ENCODE results near the gene STRN4. TPM values are rescaled to one million over a fixed set of nuclear protein-coding genes. Genes with fewer than 3 reads are reported as not detected.

STRN4 gene
- total and polyA plus RNA-seq, 9 of the 15 experiments (the other 6 are each of a cell fraction or from before 2014, with no cell fraction given): 0.62 to 83.7 (median 36.9) TPM

DNA sequence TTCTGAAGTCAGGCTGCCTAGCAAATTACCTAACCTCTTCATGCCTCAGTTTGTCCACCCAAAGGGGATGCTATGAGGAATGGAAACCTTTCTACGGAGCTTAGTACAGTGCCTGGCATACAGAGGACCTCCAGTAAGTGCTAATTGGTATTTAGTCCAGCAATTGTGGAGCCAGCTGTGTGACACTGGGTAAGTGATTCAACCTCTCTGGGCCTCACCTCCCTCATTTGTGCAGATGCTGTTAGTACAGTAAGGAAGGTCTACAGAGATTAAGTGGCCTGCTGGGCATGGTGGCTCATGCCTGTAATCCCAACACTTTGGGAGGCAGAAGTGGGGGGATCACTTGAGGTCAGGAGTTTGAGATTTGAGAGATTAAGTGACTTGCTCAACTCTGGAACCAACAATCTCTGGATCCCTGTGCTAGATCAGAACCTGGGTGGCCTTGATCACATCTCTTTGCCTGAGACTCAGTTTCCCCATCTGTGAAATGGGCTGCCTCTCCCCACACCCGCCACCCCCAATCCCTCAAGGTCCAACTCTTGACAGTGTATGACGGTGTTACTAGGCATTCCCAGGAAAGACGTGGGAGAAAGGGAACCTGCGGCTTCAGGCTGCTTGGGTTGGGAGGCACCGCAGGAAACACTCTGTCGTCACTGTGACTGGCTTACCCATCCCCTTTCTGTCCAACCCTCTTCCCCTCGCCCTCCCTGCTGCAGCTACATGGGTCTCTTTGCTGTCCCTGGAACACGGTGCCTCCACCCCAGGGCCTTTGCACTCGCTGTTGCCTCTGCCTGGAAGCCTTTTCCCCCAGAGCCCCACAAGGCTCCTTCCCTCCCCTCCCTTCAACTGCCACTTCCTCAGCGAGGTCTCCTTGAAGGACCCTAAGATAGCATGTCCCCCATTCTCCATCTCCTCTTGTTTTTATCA, 47.6 kb downstream of the STRN4 start (continued):
- TF ChIP-seq JUNB (CRISPR knock-in tag; conservative IDR thresholded peaks at IDR 0.05): no peak
- TF ChIP-seq NCOA2 (IDR thresholded peaks at IDR 0.05; ENCODE audit: partially characterized antibody in 2 of 2): no peak
- TF ChIP-seq, protein P1, sequence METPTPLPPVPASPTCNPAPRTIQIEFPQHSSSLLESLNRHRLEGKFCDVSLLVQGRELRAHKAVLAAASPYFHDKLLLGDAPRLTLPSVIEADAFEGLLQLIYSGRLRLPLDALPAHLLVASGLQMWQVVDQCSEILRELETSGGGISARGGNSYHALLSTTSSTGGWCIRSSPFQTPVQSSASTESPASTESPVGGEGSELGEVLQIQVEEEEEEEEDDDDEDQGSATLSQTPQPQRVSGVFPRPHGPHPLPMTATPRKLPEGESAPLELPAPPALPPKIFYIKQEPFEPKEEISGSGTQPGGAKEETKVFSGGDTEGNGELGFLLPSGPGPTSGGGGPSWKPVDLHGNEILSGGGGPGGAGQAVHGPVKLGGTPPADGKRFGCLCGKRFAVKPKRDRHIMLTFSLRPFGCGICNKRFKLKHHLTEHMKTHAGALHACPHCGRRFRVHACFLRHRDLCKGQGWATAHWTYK (CRISPR knock-in tag; IDR thresholded peaks at IDR 0.05): no peak
- 0 out of 2 replicates have a peak, but pooled peaks have one; percentile 35 for TF ChIP-seq ZNF589 (CRISPR knock-in tag; IDR thresholded peaks at IDR 0.05; ENCODE audit: low read depth)
- TF ChIP-seq POLR3A (IDR thresholded peaks at IDR 0.05; ENCODE audit: borderline replicate concordance, extremely low read depth, insufficient read depth, insufficient read length): no peak
- TF ChIP-seq ZKSCAN1 (IDR thresholded peaks at IDR 0.05; ENCODE audit: low read depth, low read length): no peak
- peak; percentile 74; the same call in 1 of the 2 replicates for TF ChIP-seq SMARCA5 (IDR thresholded peaks at IDR 0.05)
- TF ChIP-seq BCOR (IDR thresholded peaks at IDR 0.05): peak; percentile 95
- TF ChIP-seq, protein P2, sequence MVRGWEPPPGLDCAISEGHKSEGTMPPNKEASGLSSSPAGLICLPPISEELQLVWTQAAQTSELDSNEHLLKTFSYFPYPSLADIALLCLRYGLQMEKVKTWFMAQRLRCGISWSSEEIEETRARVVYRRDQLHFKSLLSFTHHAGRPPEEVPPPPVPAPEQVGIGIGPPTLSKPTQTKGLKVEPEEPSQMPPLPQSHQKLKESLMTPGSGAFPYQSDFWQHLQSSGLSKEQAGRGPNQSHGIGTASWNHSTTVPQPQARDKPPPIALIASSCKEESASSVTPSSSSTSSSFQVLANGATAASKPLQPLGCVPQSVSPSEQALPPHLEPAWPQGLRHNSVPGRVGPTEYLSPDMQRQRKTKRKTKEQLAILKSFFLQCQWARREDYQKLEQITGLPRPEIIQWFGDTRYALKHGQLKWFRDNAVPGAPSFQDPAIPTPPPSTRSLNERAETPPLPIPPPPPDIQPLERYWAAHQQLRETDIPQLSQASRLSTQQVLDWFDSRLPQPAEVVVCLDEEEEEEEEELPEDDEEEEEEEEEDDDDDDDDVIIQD (CRISPR knock-in tag; IDR thresholded peaks at IDR 0.05): no peak
- TF ChIP-seq HDAC2 (IDR thresholded peaks at IDR 0.05): peak; percentile 60; the same call in 1 of the 2 replicates
- peak; percentile 93 for TF ChIP-seq ADNP (tag; IDR thresholded peaks at IDR 0.05)
- peak; percentile 70 for TF ChIP-seq ZFP36 (IDR thresholded peaks at IDR 0.05; ENCODE audit: low read depth, low read length, partially characterized antibody)
- TF ChIP-seq RHOXF2B (CRISPR knock-in tag; conservative IDR thresholded peaks at IDR 0.05): no peak
- no peak for TF ChIP-seq ZC3H4 (CRISPR knock-in tag; IDR thresholded peaks at IDR 0.05; ENCODE audit: borderline replicate concordance)
- TF ChIP-seq, protein P3, sequence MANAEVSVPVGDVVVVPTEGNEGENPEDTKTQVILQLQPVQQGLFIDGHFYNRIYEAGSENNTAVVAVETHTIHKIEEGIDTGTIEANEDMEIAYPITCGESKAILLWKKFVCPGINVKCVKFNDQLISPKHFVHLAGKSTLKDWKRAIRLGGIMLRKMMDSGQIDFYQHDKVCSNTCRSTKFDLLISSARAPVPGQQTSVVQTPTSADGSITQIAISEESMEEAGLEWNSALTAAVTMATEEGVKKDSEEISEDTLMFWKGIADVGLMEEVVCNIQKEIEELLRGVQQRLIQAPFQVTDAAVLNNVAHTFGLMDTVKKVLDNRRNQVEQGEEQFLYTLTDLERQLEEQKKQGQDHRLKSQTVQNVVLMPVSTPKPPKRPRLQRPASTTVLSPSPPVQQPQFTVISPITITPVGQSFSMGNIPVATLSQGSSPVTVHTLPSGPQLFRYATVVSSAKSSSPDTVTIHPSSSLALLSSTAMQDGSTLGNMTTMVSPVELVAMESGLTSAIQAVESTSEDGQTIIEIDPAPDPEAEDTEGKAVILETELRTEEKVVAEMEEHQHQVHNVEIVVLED (CRISPR knock-in tag; IDR thresholded peaks at IDR 0.05): no peak
- no peak for TF ChIP-seq ZNF778 (CRISPR knock-in tag; IDR thresholded peaks at IDR 0.05)
- no peak for TF ChIP-seq ZNF561 (CRISPR knock-in tag; conservative IDR thresholded peaks at IDR 0.05)
- peak; percentile 36 for TF ChIP-seq PTBP1 (IDR thresholded peaks at IDR 0.05; ENCODE audit: low read depth, low read length)
- peak; percentile 22 for TF ChIP-seq PHF20 (IDR thresholded peaks at IDR 0.05; ENCODE audit: partially characterized antibody)
- TF ChIP-seq SLC30A9 (CRISPR knock-in tag; IDR thresholded peaks at IDR 0.05): no peak
- TF ChIP-seq RBM25 (IDR thresholded peaks at IDR 0.05; ENCODE audit: low read depth, low read length, severe bottlenecking): peak; percentile 79
- TF ChIP-seq, protein P4, sequence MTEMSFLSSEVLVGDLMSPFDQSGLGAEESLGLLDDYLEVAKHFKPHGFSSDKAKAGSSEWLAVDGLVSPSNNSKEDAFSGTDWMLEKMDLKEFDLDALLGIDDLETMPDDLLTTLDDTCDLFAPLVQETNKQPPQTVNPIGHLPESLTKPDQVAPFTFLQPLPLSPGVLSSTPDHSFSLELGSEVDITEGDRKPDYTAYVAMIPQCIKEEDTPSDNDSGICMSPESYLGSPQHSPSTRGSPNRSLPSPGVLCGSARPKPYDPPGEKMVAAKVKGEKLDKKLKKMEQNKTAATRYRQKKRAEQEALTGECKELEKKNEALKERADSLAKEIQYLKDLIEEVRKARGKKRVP (CRISPR knock-in tag; IDR thresholded peaks at IDR 0.05): no peak
- TF ChIP-seq MTA3 (IDR thresholded peaks at IDR 0.05; ENCODE audit: borderline replicate concordance): no peak
- no peak for TF ChIP-seq ZNF124 (CRISPR knock-in tag; IDR thresholded peaks at IDR 0.05)
